K562 (cell line): Measurements from ENCODE around the gene NTN1.

Experiments
- CTCF ChIP-seq, 3 experiments: IDR thresholded peaks in 2 of 3; conservative IDR thresholded peaks in 1 of 3; 2 replicates each; pipeline ENCODE4 v1.5.1; 2011 to 2012; ENCODE audit warnings: low read length in 3 of 3, mild to moderate bottlenecking in 3 of 3, control low read depth in 2 of 3, improper control_type of control experiment in 1 of 3, inconsistent platforms in 1 of 3, low read depth in 1 of 3, mixed read lengths in 1 of 3, moderate library complexity in 1 of 3; ENCODE audit not compliant: insufficient read depth in 2 of 3
- E2F4 ChIP-seq: sonication (generic); formaldehyde crosslinking; IDR thresholded peaks from 2 replicates; pipeline ENCODE4 v1.8.0; 2022; ENCODE audit warnings: mild to moderate bottlenecking, low read depth, missing genetic modification reagents
- HDGF ChIP-seq: fragments of 450-650 bp; IDR thresholded peaks from 2 replicates; pipeline ENCODE4 v1.6.1; 2016
- SOX6 ChIP-seq: fragments of 450-650 bp; IDR thresholded peaks from 2 replicates; pipeline ENCODE4 v1.6.1; 2014; ENCODE audit warnings: mild to moderate bottlenecking
- SP1 ChIP-seq: sonication (generic); formaldehyde crosslinking; IDR thresholded peaks from 2 replicates; pipeline ENCODE4 v1.8.1; 2022; ENCODE audit warnings: mild to moderate bottlenecking, missing genetic modification reagents
- ZNF655 ChIP-seq: fragments of 250-450 bp; sonication (Bioruptor Pico); IDR thresholded peaks from 2 replicates; pipeline ENCODE4 v1.5.0; 2021
- ZNF695 ChIP-seq: fragments of 450-650 bp; formaldehyde crosslinking; IDR thresholded peaks from 2 replicates; pipeline ENCODE4 v1.4.0; 2020; ENCODE audit warnings: mild to moderate bottlenecking, moderate library complexity

GRCh38 chr17:9242497-9242881 lies 221.2 kb downstream of the NTN1 start:
- TF ChIP-seq E2F4 (CRISPR knock-in tag): no peak
- TF ChIP-seq SOX6: no peak
- no peak for TF ChIP-seq ZNF695 (CRISPR knock-in tag)
- no peak for TF ChIP-seq CTCF (IDR thresholded peaks at IDR 0.05 in 2 of 3, conservative IDR thresholded peaks at IDR 0.05 in 1 of 3; ENCODE audit: insufficient read depth in 2 of 3, low read depth in 1 of 3, low read length in 3 of 3)
- TF ChIP-seq ZNF655 (CRISPR knock-in tag): no peak
- no peak for TF ChIP-seq HDGF
- no peak for TF ChIP-seq SP1 (CRISPR knock-in tag)
